ENCODE data around the gene DOC2B. TPM values are rescaled to one million over a fixed set of nuclear protein-coding genes. Genes with fewer than 3 reads are reported as not detected.

The DOC2B gene
- total RNA-seq, 1 experiment from 2014 or later, result 2.7 TPM

DNA sequence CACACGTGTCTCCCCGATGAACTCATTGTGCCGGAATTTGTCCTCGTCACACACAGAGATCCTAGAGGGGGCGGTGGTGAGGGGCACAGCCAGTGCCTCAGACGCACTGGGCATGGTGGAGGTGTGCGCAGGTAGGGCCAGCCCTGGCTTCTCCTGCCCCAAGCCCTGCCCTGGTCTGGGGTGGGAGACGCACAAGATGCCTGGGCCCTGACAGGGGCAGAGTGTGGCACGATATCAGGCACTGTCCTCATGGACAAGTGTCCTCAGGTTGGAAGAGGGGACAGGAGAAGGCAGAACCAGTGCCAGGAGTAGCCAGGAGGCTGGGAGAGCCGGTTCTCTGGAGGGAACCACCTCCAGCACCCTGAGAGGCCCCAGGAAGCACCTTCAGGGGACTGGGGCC is 20.0 kb downstream of the DOC2B start:
- DNase-seq (ENCODE audit: low spot score) (no peak), ATAC-seq (peak; percentile 17; the same call in 1 of the 2 replicates)
- ChIA-PET CTCF (interaction anchor here (1.1 kb wide), 1 partner anchor 13 kb away, joined by 3 read pairs; no protein-coding TSS in a partner anchor), POLR2A (no interaction called here)
- peaks cover 2% of the 10 kb centered on the region; the same call in 1 of the 2 replicates for H3K27me3 Mint-ChIP-seq (ENCODE audit: low read depth)
- no peak overlapping the region for H3K27ac Mint-ChIP-seq
- no peaks in the 10 kb centered on the region for H3K9me3 Mint-ChIP-seq
- H3K4me3 Mint-ChIP-seq, result no peak overlapping the region
- TF ChIP-seq TP53 (CRISPR knock-in tag; IDR thresholded peaks at IDR 0.05) (no peak), FOXK1 (CRISPR knock-in tag; IDR thresholded peaks at IDR 0.05) (no peak), ATF1 (CRISPR knock-in tag; IDR thresholded peaks at IDR 0.05) (no peak), TEAD1 (CRISPR knock-in tag; IDR thresholded peaks at IDR 0.05) (no peak)
- no peaks in the 10 kb centered on the region for H3K4me1 Mint-ChIP-seq
- no peaks in the 10 kb centered on the region for H3K36me3 Mint-ChIP-seq

DNA sequence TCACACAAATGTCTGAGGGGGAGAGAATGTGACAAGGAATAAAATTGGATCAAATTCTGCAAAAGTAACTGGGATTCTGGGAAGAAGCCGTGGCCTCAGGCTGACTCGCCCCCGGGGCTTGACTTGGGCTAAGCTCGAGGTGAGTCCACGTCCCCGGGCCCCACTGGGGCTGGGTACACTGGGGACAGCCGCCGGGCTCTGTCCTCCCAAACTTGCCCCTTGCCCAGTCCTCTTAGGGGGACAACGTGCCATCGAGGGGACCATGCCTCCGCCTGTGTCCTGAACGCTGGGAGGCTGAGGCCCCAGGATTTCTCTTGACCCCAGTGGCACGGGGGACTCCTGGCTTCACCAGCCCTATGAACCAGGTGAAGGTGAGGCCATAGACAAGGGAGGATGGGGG is 21.1 kb downstream of the DOC2B start:
- CTCF ChIA-PET, result interaction anchor here (1.1 kb wide), 1 partner anchor 11 kb away, joined by 3 read pairs; no protein-coding TSS in a partner anchor
- no peak overlapping the region for H3K27ac Mint-ChIP-seq
- no peaks in the 10 kb centered on the region for H3K9me3 Mint-ChIP-seq
- no peak for TF ChIP-seq ZNF232 (CRISPR knock-in tag; IDR thresholded peaks at IDR 0.05)
- no peak for TF ChIP-seq PRRX2 (CRISPR knock-in tag; IDR thresholded peaks at IDR 0.05)
- no peak for TF ChIP-seq MYBL2 (CRISPR knock-in tag; IDR thresholded peaks at IDR 0.05)
- TF ChIP-seq, protein P1, sequence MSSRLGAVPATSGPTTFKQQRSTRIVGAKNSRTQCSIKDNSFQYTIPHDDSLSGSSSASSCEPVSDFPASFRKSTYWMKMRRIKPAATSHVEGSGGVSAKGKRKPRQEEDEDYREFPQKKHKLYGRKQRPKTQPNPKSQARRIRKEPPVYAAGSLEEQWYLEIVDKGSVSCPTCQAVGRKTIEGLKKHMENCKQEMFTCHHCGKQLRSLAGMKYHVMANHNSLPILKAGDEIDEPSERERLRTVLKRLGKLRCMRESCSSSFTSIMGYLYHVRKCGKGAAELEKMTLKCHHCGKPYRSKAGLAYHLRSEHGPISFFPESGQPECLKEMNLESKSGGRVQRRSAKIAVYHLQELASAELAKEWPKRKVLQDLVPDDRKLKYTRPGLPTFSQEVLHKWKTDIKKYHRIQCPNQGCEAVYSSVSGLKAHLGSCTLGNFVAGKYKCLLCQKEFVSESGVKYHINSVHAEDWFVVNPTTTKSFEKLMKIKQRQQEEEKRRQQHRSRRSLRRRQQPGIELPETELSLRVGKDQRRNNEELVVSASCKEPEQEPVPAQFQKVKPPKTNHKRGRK (CRISPR knock-in tag; IDR thresholded peaks at IDR 0.05; ENCODE audit: borderline replicate concordance), result no peak
- no peak for TF ChIP-seq ZNF138 (CRISPR knock-in tag; conservative IDR thresholded peaks at IDR 0.05)
- TF ChIP-seq, protein P2, sequence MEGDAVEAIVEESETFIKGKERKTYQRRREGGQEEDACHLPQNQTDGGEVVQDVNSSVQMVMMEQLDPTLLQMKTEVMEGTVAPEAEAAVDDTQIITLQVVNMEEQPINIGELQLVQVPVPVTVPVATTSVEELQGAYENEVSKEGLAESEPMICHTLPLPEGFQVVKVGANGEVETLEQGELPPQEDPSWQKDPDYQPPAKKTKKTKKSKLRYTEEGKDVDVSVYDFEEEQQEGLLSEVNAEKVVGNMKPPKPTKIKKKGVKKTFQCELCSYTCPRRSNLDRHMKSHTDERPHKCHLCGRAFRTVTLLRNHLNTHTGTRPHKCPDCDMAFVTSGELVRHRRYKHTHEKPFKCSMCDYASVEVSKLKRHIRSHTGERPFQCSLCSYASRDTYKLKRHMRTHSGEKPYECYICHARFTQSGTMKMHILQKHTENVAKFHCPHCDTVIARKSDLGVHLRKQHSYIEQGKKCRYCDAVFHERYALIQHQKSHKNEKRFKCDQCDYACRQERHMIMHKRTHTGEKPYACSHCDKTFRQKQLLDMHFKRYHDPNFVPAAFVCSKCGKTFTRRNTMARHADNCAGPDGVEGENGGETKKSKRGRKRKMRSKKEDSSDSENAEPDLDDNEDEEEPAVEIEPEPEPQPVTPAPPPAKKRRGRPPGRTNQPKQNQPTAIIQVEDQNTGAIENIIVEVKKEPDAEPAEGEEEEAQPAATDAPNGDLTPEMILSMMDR (IDR thresholded peaks at IDR 0.05), result no peak
- TF ChIP-seq JAZF1 (CRISPR knock-in tag; IDR thresholded peaks at IDR 0.05), result no peak
- no peak for TF ChIP-seq CREB1 (CRISPR knock-in tag; IDR thresholded peaks at IDR 0.05)
- TF ChIP-seq, protein P3, sequence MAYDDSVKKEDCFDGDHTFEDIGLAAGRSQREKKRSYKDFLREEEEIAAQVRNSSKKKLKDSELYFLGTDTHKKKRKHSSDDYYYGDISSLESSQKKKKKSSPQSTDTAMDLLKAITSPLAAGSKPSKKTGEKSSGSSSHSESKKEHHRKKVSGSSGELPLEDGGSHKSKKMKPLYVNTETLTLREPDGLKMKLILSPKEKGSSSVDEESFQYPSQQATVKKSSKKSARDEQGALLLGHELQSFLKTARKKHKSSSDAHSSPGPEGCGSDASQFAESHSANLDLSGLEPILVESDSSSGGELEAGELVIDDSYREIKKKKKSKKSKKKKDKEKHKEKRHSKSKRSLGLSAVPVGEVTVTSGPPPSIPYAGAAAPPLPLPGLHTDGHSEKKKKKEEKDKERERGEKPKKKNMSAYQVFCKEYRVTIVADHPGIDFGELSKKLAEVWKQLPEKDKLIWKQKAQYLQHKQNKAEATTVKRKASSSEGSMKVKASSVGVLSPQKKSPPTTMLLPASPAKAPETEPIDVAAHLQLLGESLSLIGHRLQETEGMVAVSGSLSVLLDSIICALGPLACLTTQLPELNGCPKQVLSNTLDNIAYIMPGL (CRISPR knock-in tag; IDR thresholded peaks at IDR 0.05), result no peak
- TF ChIP-seq KAT7 (CRISPR knock-in tag; IDR thresholded peaks at IDR 0.05; ENCODE audit: borderline replicate concordance), result no peak
- TF ChIP-seq ELF4 (CRISPR knock-in tag; IDR thresholded peaks at IDR 0.05; ENCODE audit: low read depth), result no peak
- no peak for TF ChIP-seq GRHL2 (CRISPR knock-in tag; IDR thresholded peaks at IDR 0.05; ENCODE audit: insufficient replicate concordance, severe bottlenecking)
- TF ChIP-seq TEAD1 (CRISPR knock-in tag; IDR thresholded peaks at IDR 0.05), result no peak
- TF ChIP-seq ZNF317 (CRISPR knock-in tag; IDR thresholded peaks at IDR 0.05; ENCODE audit: borderline replicate concordance, low read depth), result no peak
- TF ChIP-seq, protein P4, sequence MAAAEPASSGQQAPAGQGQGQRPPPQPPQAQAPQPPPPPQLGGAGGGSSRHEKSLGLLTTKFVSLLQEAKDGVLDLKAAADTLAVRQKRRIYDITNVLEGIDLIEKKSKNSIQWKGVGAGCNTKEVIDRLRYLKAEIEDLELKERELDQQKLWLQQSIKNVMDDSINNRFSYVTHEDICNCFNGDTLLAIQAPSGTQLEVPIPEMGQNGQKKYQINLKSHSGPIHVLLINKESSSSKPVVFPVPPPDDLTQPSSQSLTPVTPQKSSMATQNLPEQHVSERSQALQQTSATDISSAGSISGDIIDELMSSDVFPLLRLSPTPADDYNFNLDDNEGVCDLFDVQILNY (CRISPR knock-in tag; IDR thresholded peaks at IDR 0.05), result no peak
- TF ChIP-seq, protein P5, sequence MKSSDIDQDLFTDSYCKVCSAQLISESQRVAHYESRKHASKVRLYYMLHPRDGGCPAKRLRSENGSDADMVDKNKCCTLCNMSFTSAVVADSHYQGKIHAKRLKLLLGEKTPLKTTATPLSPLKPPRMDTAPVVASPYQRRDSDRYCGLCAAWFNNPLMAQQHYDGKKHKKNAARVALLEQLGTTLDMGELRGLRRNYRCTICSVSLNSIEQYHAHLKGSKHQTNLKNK (CRISPR knock-in tag; IDR thresholded peaks at IDR 0.05), result no peak
- TF ChIP-seq, protein P6, sequence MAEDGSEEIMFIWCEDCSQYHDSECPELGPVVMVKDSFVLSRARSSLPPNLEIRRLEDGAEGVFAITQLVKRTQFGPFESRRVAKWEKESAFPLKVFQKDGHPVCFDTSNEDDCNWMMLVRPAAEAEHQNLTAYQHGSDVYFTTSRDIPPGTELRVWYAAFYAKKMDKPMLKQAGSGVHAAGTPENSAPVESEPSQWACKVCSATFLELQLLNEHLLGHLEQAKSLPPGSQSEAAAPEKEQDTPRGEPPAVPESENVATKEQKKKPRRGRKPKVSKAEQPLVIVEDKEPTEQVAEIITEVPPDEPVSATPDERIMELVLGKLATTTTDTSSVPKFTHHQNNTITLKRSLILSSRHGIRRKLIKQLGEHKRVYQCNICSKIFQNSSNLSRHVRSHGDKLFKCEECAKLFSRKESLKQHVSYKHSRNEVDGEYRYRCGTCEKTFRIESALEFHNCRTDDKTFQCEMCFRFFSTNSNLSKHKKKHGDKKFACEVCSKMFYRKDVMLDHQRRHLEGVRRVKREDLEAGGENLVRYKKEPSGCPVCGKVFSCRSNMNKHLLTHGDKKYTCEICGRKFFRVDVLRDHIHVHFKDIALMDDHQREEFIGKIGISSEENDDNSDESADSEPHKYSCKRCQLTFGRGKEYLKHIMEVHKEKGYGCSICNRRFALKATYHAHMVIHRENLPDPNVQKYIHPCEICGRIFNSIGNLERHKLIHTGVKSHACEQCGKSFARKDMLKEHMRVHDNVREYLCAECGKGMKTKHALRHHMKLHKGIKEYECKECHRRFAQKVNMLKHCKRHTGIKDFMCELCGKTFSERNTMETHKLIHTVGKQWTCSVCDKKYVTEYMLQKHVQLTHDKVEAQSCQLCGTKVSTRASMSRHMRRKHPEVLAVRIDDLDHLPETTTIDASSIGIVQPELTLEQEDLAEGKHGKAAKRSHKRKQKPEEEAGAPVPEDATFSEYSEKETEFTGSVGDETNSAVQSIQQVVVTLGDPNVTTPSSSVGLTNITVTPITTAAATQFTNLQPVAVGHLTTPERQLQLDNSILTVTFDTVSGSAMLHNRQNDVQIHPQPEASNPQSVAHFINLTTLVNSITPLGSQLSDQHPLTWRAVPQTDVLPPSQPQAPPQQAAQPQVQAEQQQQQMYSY (CRISPR knock-in tag; IDR thresholded peaks at IDR 0.05), result no peak
- no peak for TF ChIP-seq RELA (CRISPR knock-in tag; IDR thresholded peaks at IDR 0.05; ENCODE audit: borderline replicate concordance)
- no peak for TF ChIP-seq CBFB (CRISPR knock-in tag; IDR thresholded peaks at IDR 0.05; ENCODE audit: low read depth)
- TF ChIP-seq, protein P7, sequence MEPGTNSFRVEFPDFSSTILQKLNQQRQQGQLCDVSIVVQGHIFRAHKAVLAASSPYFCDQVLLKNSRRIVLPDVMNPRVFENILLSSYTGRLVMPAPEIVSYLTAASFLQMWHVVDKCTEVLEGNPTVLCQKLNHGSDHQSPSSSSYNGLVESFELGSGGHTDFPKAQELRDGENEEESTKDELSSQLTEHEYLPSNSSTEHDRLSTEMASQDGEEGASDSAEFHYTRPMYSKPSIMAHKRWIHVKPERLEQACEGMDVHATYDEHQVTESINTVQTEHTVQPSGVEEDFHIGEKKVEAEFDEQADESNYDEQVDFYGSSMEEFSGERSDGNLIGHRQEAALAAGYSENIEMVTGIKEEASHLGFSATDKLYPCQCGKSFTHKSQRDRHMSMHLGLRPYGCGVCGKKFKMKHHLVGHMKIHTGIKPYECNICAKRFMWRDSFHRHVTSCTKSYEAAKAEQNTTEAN (CRISPR knock-in tag; IDR thresholded peaks at IDR 0.05), result no peak
- no peak overlapping the region for H3K4me3 Mint-ChIP-seq
- DNase-seq (ENCODE audit: low spot score) (no peak), ATAC-seq (no peak)
- no peaks in the 10 kb centered on the region for H3K4me1 Mint-ChIP-seq
- peaks cover 2% of the 10 kb centered on the region; the same call in 1 of the 2 replicates for H3K27me3 Mint-ChIP-seq (ENCODE audit: low read depth)
- POLR2A ChIA-PET, result no interaction called here
- H3K36me3 Mint-ChIP-seq, result no peaks in the 10 kb centered on the region
